IMR-90 (cell line): ENCODE data around the gene GXYLT1. TPM values are rescaled to one million over a fixed set of nuclear protein-coding genes. Genes with fewer than 3 reads are reported as not detected.

Source experiments
- ATAC-seq: fragments of 200-7000 bp; cut with Tn5 transposase; 2 replicates; pipeline ENCODE4 v1.9.1; 2020; ENCODE audit warnings: low read depth, mild to moderate bottlenecking, moderate library complexity
- BruUV-seq: library from RNA; stranded (reverse); fragments of 400-500 nt; replicated peaks from 2 replicates; lab custom pipeline; 2021; lab: Mats Ljungman, UMichigan
- CTCF ChIA-PET: fragments of 300-600 bp; formaldehyde crosslinking; extraction: SDS; loops from one replicate; lab custom pipeline; 2021; ENCODE audit warnings: antibody characterized with exemption; lab: Yijun Ruan, JAX
- POLR2A ChIA-PET: fragments of 300-600 bp; sonication (Branson Sonifier 250); formaldehyde crosslinking; loops from one replicate; lab custom pipeline; 2022; ENCODE audit warnings: antibody characterized with exemption; ENCODE audit not compliant: unreplicated experiment; lab: Charles Lee
- DNase-seq: peaks from one replicate; pipeline ENCODE4 v3.0.0; 2013
- H2AFZ ChIP-seq: replicated peaks from 2 replicates; pipeline ENCODE3; 2013; ENCODE audit warnings: low read length, mild to moderate bottlenecking; ENCODE audit not compliant: poor library complexity
- H2AK5ac ChIP-seq: 2 replicates; pipeline ENCODE4 v1.6.1; 2013; ENCODE audit warnings: low read depth, low read length, inconsistent platforms
- H2AK9ac ChIP-seq: replicated peaks from 2 replicates; pipeline ENCODE3; 2013; ENCODE audit warnings: mild to moderate bottlenecking, low read depth, low read length, moderate library complexity; ENCODE audit not compliant: poor library complexity
- H2BK120ac ChIP-seq: 2 replicates; pipeline ENCODE4 v1.6.1; 2013; ENCODE audit warnings: low read depth, low read length, inconsistent platforms
- H2BK15ac ChIP-seq: 3 replicates; pipeline ENCODE4 v1.6.1; 2013; ENCODE audit warnings: low read depth, low read length, inconsistent platforms
- H2BK20ac ChIP-seq: 2 replicates; pipeline ENCODE4 v1.6.1; 2013; ENCODE audit warnings: low read depth, mild to moderate bottlenecking, inconsistent platforms, low read length, moderate library complexity
- H2BK5ac ChIP-seq: 2 replicates; pipeline ENCODE4 v1.6.1; 2013; ENCODE audit warnings: mild to moderate bottlenecking, low read depth, low read length, inconsistent platforms; ENCODE audit not compliant: poor library complexity, severe bottlenecking
- H3K14ac ChIP-seq: replicated peaks from 2 replicates; pipeline ENCODE4 v1.6.1; 2013; ENCODE audit warnings: low read depth, low read length, inconsistent platforms
- H3K18ac ChIP-seq: 2 replicates; pipeline ENCODE4 v1.6.1; 2013; ENCODE audit warnings: low read depth, low read length, control low read depth
- H3K23ac ChIP-seq: 2 replicates; pipeline ENCODE4 v1.6.1; 2013; ENCODE audit warnings: low read depth, low read length, inconsistent platforms
- H3K27ac ChIP-seq: 2 replicates; pipeline ENCODE4 v1.5.1; 2013; ENCODE audit warnings: mild to moderate bottlenecking, control low read depth, low read length; ENCODE audit not compliant: insufficient read depth
- H3K27me3 ChIP-seq: 2 replicates; pipeline ENCODE4 v1.6.1; 2013; ENCODE audit warnings: low read length; ENCODE audit not compliant: control insufficient read depth, insufficient read depth
- H3K36me3 ChIP-seq: 2 replicates; pipeline ENCODE4 v1.6.1; 2013; ENCODE audit warnings: low read length, mixed read lengths; ENCODE audit not compliant: control insufficient read depth, insufficient read depth
- H3K4ac ChIP-seq: 2 replicates; pipeline ENCODE4 v1.6.1; 2013; ENCODE audit warnings: low read depth, low read length, inconsistent platforms
- H3K4me1 ChIP-seq: 2 replicates; pipeline ENCODE4 v1.6.1; 2013; ENCODE audit warnings: low read length, mixed read lengths; ENCODE audit not compliant: control insufficient read depth, insufficient read depth
- H3K4me2 ChIP-seq: 2 replicates; pipeline ENCODE4 v1.6.1; 2013; ENCODE audit warnings: low read depth, mild to moderate bottlenecking, control low read depth, low read length, moderate library complexity
- H3K4me3 ChIP-seq: 2 replicates; pipeline ENCODE4 v1.5.1; 2013; ENCODE audit warnings: low read depth, mild to moderate bottlenecking, control low read depth, low read length, moderate library complexity; ENCODE audit not compliant: insufficient read depth
- H3K56ac ChIP-seq: 2 replicates; pipeline ENCODE4 v1.6.1; 2013; ENCODE audit warnings: low read length, inconsistent platforms; ENCODE audit not compliant: insufficient read depth; ENCODE audit errors: extremely low read depth
- H3K79me1 ChIP-seq, 2 experiments: 2 replicates each; pipeline ENCODE4 v1.6.1; 2013; ENCODE audit warnings: low read length in 2 of 2, inconsistent platforms in 1 of 2, low read depth in 1 of 2
- H3K9ac ChIP-seq: 2 replicates; pipeline ENCODE4 v1.6.1; 2013; ENCODE audit warnings: low read depth, low read length, control low read depth
- H3K9me1 ChIP-seq: 2 replicates; pipeline ENCODE4 v1.6.1; 2013; ENCODE audit warnings: low read length, inconsistent platforms; ENCODE audit not compliant: insufficient read depth
- H3K9me3 ChIP-seq: 2 replicates; pipeline ENCODE4 v1.6.1; 2013; ENCODE audit warnings: low read length; ENCODE audit not compliant: control insufficient read depth, insufficient read depth
- H4K20me1 ChIP-seq: 2 replicates; pipeline ENCODE4 v1.6.1; 2013; ENCODE audit warnings: low read length, inconsistent platforms; ENCODE audit not compliant: insufficient read depth
- H4K5ac ChIP-seq: 2 replicates; pipeline ENCODE4 v1.6.1; 2013; ENCODE audit warnings: mild to moderate bottlenecking, low read depth, low read length, control low read depth
- H4K8ac ChIP-seq, 2 experiments: 2 replicates each; pipeline ENCODE4 v1.6.1; 2013; ENCODE audit warnings: low read depth in 2 of 2, low read length in 2 of 2, control low read depth in 1 of 2, inconsistent platforms in 1 of 2
- H4K91ac ChIP-seq: 2 replicates; pipeline ENCODE4 v1.6.1; 2013; ENCODE audit warnings: low read depth, low read length, inconsistent platforms; ENCODE audit not compliant: insufficient read depth
- BHLHE40 ChIP-seq: fragments of 150-350 bp; IDR thresholded peaks from 2 replicates; pipeline ENCODE4 v1.6.1; 2016; ENCODE audit warnings: mild to moderate bottlenecking, low read depth, low read length
- CEBPB ChIP-seq: IDR thresholded peaks from 2 replicates; pipeline ENCODE4 v1.6.1; 2012; ENCODE audit warnings: low read depth, low read length, improper control_type of control experiment
- MAZ ChIP-seq: IDR thresholded peaks from 2 replicates; pipeline ENCODE4 v1.6.1; 2012; ENCODE audit warnings: low read depth, mild to moderate bottlenecking, low read length, improper control_type of control experiment, moderate library complexity, borderline replicate concordance
- NFE2L2 ChIP-seq: fragments of 150-350 bp; IDR thresholded peaks from 2 replicates; pipeline ENCODE4 v1.6.1; 2016; ENCODE audit warnings: low read depth, mild to moderate bottlenecking, low read length
- POLR2A ChIP-seq: IDR thresholded peaks from 2 replicates; pipeline ENCODE4 v1.6.1; 2012; ENCODE audit warnings: mild to moderate bottlenecking, low read depth, low read length
- RAD21 ChIP-seq: IDR thresholded peaks from 2 replicates; pipeline ENCODE4 v1.6.1; 2012; ENCODE audit warnings: low read length, improper control_type of control experiment
- RFX5 ChIP-seq: IDR thresholded peaks from 2 replicates; pipeline ENCODE4 v1.8.0; 2012; ENCODE audit warnings: low read depth, mild to moderate bottlenecking, low read length, moderate library complexity
- WGBS, 2 experiments: methylation state at CpG; one replicate each; pipeline versions ENCODE4 v1.1.5 to v1.1.7; 2013; ENCODE audit warnings: missing lambda C conversion rate in 2 of 2; ENCODE audit not compliant: insufficient read length in 1 of 2; ENCODE audit errors: extremely low coverage in 2 of 2; 5-methylcytosine and 5-hydroxymethylcytosine counted together
- dilution Hi-C: fragments of 300-500 bp; cut with HindIII; formaldehyde crosslinking; loops from one replicate; pipeline ENCODE4 v1.14.3; 2018; ENCODE audit warnings: low sequenced_read_pairs; ENCODE audit not compliant: unreplicated experiment
- in situ Hi-C: fragments of 300-500 bp; cut with MboI; formaldehyde crosslinking; loops from 3 replicates; pipeline ENCODE4 v1.14.3; 2019; ENCODE audit warnings: low sequenced_read_pairs, inconsistent platforms, mixed read lengths
- intact Hi-C: fragments of 100-400 bp; cut with micrococcal nuclease; formaldehyde crosslinking; loops from 2 replicates; pipeline ENCODE4 v1.10.0; 2022
- polyA plus RNA-seq, 3 experiments: library from polyadenylated mRNA; depleted of rRNA; stranded (reverse); fragments of >200 nt; gene quantifications; 2 replicates each; pipeline ENCODE4 v1.2.3, GENCODE V29; 2012; ENCODE audit warnings: low replicate concordance in 1 of 3
- total RNA-seq: library from RNA; depleted of rRNA; stranded (reverse); fragments of >200 nt; gene quantifications from 2 replicates; pipeline ENCODE4 v1.2.3, GENCODE V29; 2012

The GXYLT1 gene
- total and polyA plus RNA-seq, 2 of the 4 experiments (the other 2 are of a cell fraction): 8.5 to 8.6 TPM

DNA sequence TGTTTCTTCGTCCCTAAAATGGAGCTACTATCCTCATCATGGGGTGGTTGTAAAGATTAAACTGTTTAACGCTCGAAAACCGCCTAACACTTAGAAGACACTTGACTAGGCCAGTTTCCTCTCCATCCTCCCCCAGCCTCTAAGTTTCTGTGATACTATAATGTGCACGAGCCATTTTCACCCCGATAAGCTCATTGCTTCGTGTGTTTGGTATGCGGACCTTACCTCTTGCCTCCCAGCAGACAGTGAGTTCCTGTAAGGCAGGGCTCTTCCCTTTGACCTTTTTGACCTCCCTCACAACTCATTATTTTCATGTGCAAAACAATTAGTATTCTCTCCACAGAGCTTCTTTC, 499 bp upstream of the GXYLT1 start:
- H2AK9ac ChIP-seq: no peak overlapping the region
- in situ Hi-C loops (no loop called here), intact Hi-C loops (loop anchor here (5.0 kb wide), 1 partner anchor 92 kb away; the partner anchor contains the start of gene YAF2), dilution Hi-C loops (no loop called here)
- H4K91ac ChIP-seq: no peak overlapping the region
- H3K4me1 ChIP-seq: peaks cover 4% of the 10 kb centered on the region; the same call in 1 of the 2 replicates
- no peak overlapping the region for H2AK5ac ChIP-seq
- H4K5ac ChIP-seq: peak overlapping the region; percentile 62; the same call in 1 of the 2 replicates
- H3K27me3 ChIP-seq: no peaks in the 10 kb centered on the region
- peak overlapping the region; percentile 93 for H2AFZ ChIP-seq
- H2BK15ac ChIP-seq: peak overlapping the region; percentile 10; the same call in 1 of the 3 replicates
- peak overlapping the region; percentile 98 for H3K4me2 ChIP-seq
- peaks cover 10% of the 10 kb centered on the region; the same call in 1 of the 2 replicates for H4K20me1 ChIP-seq
- H2BK5ac ChIP-seq: no peak overlapping the region
- CTCF ChIA-PET: interaction anchor here (0.7 to 1.0 kb wide), 2 partner anchors 10 to 187 kb away, joined by 3 read pairs; no protein-coding TSS in a partner anchor
- H2BK120ac ChIP-seq: no peak overlapping the region
- peaks cover 5 to 27% of the 10 kb centered on the region in 2 experiments; a peak in 3 of 4 replicates for H3K79me1 ChIP-seq
- peak overlapping the region; percentile 62; the same call in 1 of the 2 replicates for H3K56ac ChIP-seq
- peak overlapping the region; percentile 86; the same call in 1 of the 2 replicates for H3K23ac ChIP-seq
- POLR2A ChIA-PET: interaction anchor here (0.7 to 0.9 kb wide), 2 partner anchors 14 to 201 kb away, joined by 3 to 4 read pairs; no protein-coding TSS in a partner anchor
- no peaks in the 10 kb centered on the region for H3K36me3 ChIP-seq
- no peaks in the 10 kb centered on the region for H3K9me3 ChIP-seq
- TF ChIP-seq RAD21: no peak
- no peak for TF ChIP-seq POLR2A
- no peak for TF ChIP-seq RFX5
- no peak for TF ChIP-seq MAZ
- no peak for TF ChIP-seq CEBPB
- TF ChIP-seq NFE2L2: no peak
- no peak for TF ChIP-seq BHLHE40
- H3K14ac ChIP-seq: peak overlapping the region; percentile 76
- no TSS peak for BruUV-seq
- peak overlapping the region; percentile 67 to 76; a peak in 3 of 4 replicates for H4K8ac ChIP-seq
- H3K9me1 ChIP-seq: peaks cover 14% of the 10 kb centered on the region; the same call in 1 of the 2 replicates
- DNase-seq: peak; percentile 11
- peak overlapping the region; percentile 17; the same call in 1 of the 2 replicates for H3K18ac ChIP-seq
- H3K4me3 ChIP-seq: peak overlapping the region; percentile 94
- H3K27ac ChIP-seq: no peak overlapping the region
- no CpG with 5 or more reads among the region's 8 CpGs for WGBS, 2 experiments
- peak overlapping the region; percentile 21; the same call in 1 of the 2 replicates for H3K4ac ChIP-seq
- no peak for ATAC-seq
- peak overlapping the region; percentile 55; the same call in 1 of the 2 replicates for H3K9ac ChIP-seq
- H2BK20ac ChIP-seq: no peak overlapping the region
